PC-9 (cell line): Measurements from ENCODE around the gene FEM1C. TPM values are rescaled to one million over a fixed set of nuclear protein-coding genes. Genes with fewer than 3 reads are reported as not detected.

ENCODE experiments used
- BruUV-seq: library from RNA; stranded (reverse); fragments of 400-500 nt; replicated peaks from 2 replicates; lab custom pipeline; 2021; lab: Mats Ljungman, UMichigan
- CTCF ChIA-PET: fragments of 300-600 bp; sonication (Branson Sonifier 250); formaldehyde crosslinking; loops from one replicate; lab custom pipeline; 2022; ENCODE audit warnings: antibody characterized with exemption; lab: Charles Lee
- POLR2A ChIA-PET: fragments of 300-600 bp; sonication (Branson Sonifier 250); formaldehyde crosslinking; loops from one replicate; lab custom pipeline; 2022; ENCODE audit warnings: antibody characterized with exemption; ENCODE audit not compliant: unreplicated experiment; lab: Charles Lee
- DNase-seq, 2 experiments: peaks; one replicate each; pipeline versions ENCODE4 v3.0.0 to v3.0.0-alpha.2; 2015 to 2022; ENCODE audit warnings: mixed read lengths in 1 of 2
- H2AFZ ChIP-seq: fragments of 200-600 bp; sonication (generic); 2 replicates; pipeline ENCODE4 v1.8.1; 2017; ENCODE audit warnings: antibody characterized with exemption
- H3F3A ChIP-seq: fragments of 200-600 bp; sonication (generic); 2 replicates; pipeline ENCODE4 v1.8.1; 2017; ENCODE audit warnings: antibody characterized with exemption, mild to moderate bottlenecking, low read depth; ENCODE audit not compliant: insufficient read depth
- H3K27ac ChIP-seq: fragments of 200-600 bp; sonication (generic); 2 replicates; pipeline ENCODE4 v1.6.1; 2016; ENCODE audit warnings: mixed run types
- H3K27me3 ChIP-seq: fragments of 200-600 bp; sonication (generic); 2 replicates; pipeline ENCODE4 v1.6.1; 2016; ENCODE audit warnings: low read depth, mixed run types; ENCODE audit not compliant: insufficient read depth
- H3K36me3 ChIP-seq: fragments of 200-600 bp; sonication (generic); 2 replicates; pipeline ENCODE4 v1.6.1; 2016; ENCODE audit warnings: low read depth, mixed run types
- H3K4me1 ChIP-seq: fragments of 200-600 bp; sonication (generic); replicated peaks from 2 replicates; pipeline ENCODE4 v1.6.1; 2016; ENCODE audit warnings: mixed run types; ENCODE audit not compliant: insufficient read depth
- H3K4me2 ChIP-seq: fragments of 200-600 bp; sonication (generic); 2 replicates; pipeline ENCODE4 v1.6.1; 2017; ENCODE audit warnings: mixed run types
- H3K4me3 ChIP-seq: fragments of 200-600 bp; sonication (generic); 2 replicates; pipeline ENCODE4 v1.6.1; 2016; ENCODE audit warnings: mixed run types
- H3K79me2 ChIP-seq: fragments of 200-600 bp; sonication (generic); 2 replicates; pipeline ENCODE4 v1.6.1; 2017; ENCODE audit warnings: low read depth, mixed run types
- H3K9me2 ChIP-seq: fragments of 200-600 bp; sonication (generic); 2 replicates; pipeline ENCODE4 v1.8.1; 2017; ENCODE audit warnings: mild to moderate bottlenecking; ENCODE audit not compliant: insufficient read depth
- H3K9me3 ChIP-seq: fragments of 200-600 bp; sonication (generic); 2 replicates; pipeline ENCODE4 v1.8.1; 2016; ENCODE audit warnings: low read depth; ENCODE audit not compliant: insufficient read depth
- H4K20me1 ChIP-seq: fragments of 200-600 bp; sonication (generic); 2 replicates; pipeline ENCODE4 v1.8.1; 2017; ENCODE audit not compliant: insufficient read depth
- EZH2 ChIP-seq: fragments of 200-600 bp; sonication (generic); IDR thresholded peaks from 2 replicates; pipeline ENCODE4 v1.8.0; 2017; ENCODE audit warnings: antibody characterized with exemption, low read depth
- intact Hi-C: fragments of 100-400 bp; cut with micrococcal nuclease; formaldehyde crosslinking; loops from one replicate; pipeline ENCODE4 v1.10.0; 2022; ENCODE audit not compliant: unreplicated experiment
- total RNA-seq: library from RNA; stranded (reverse); gene quantifications from 2 replicates; pipeline ENCODE4 v1.2.3, GENCODE V29; 2021
- TF ChIP-seq, protein P1 (sequence below): fragments of 200-600 bp; sonication (generic); conservative IDR thresholded peaks from 2 replicates; pipeline ENCODE4 v1.6.1; 2017; ENCODE audit warnings: mixed run types, antibody characterized with exemption, mild to moderate bottlenecking, moderate library complexity

Gene FEM1C
- total RNA-seq, 1 experiment from 2014 or later = 15.9 TPM

DNA sequence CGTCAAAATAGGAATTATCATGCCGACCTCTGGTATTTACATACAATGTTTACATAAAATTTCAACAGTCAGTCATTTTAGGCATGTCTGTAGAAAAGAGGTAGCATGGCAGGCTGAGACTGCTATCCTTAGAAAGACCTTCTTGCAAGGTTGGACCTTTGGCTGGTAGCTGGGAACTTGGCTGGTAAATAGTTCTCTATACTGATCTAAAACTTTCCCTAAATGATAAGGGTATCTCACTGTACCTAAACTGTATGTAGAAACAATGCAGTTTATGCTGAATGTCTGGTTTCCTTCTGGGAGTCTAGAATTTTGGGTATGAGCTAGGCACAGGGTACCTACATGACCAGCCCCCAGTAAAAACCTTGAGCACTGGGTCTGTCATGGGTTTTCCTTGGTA is 18.0 kb downstream of the FEM1C start:
- Histone ChIP-seq H3K4me1 (peaks cover 10% of the 10 kb centered on the region), H4K20me1 (peaks cover 5% of the 10 kb centered on the region; the same call in 1 of the 2 replicates), H3K27me3 (no peaks in the 10 kb centered on the region), H3K27ac (no peak overlapping the region), H3K79me2 (peaks cover 78% of the 10 kb centered on the region), H3K9me3 (no peaks in the 10 kb centered on the region; the same call in 1 of the 2 replicates), H3K4me3 (no peak overlapping the region), H3K36me3 (peaks cover 62% of the 10 kb centered on the region), H3K4me2 (no peak overlapping the region), H3F3A (0 out of 2 replicates have a peak, but pooled peaks cover under 1% of the 10 kb centered on the region), H2AFZ (no peak overlapping the region), H3K9me2 (no peaks in the 10 kb centered on the region)
- intact Hi-C loops = no loop called here
- no TSS peak for BruUV-seq
- DNase-seq = no peak
- no peak for TF ChIP-seq EZH2
- TF ChIP-seq, protein P1, sequence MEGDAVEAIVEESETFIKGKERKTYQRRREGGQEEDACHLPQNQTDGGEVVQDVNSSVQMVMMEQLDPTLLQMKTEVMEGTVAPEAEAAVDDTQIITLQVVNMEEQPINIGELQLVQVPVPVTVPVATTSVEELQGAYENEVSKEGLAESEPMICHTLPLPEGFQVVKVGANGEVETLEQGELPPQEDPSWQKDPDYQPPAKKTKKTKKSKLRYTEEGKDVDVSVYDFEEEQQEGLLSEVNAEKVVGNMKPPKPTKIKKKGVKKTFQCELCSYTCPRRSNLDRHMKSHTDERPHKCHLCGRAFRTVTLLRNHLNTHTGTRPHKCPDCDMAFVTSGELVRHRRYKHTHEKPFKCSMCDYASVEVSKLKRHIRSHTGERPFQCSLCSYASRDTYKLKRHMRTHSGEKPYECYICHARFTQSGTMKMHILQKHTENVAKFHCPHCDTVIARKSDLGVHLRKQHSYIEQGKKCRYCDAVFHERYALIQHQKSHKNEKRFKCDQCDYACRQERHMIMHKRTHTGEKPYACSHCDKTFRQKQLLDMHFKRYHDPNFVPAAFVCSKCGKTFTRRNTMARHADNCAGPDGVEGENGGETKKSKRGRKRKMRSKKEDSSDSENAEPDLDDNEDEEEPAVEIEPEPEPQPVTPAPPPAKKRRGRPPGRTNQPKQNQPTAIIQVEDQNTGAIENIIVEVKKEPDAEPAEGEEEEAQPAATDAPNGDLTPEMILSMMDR = no peak
- POLR2A ChIA-PET = interaction anchor here (0.5 kb wide), 1 partner anchor 111 kb away, joined by 3 read pairs; no protein-coding TSS in a partner anchor
- CTCF ChIA-PET = no interaction called here

DNA sequence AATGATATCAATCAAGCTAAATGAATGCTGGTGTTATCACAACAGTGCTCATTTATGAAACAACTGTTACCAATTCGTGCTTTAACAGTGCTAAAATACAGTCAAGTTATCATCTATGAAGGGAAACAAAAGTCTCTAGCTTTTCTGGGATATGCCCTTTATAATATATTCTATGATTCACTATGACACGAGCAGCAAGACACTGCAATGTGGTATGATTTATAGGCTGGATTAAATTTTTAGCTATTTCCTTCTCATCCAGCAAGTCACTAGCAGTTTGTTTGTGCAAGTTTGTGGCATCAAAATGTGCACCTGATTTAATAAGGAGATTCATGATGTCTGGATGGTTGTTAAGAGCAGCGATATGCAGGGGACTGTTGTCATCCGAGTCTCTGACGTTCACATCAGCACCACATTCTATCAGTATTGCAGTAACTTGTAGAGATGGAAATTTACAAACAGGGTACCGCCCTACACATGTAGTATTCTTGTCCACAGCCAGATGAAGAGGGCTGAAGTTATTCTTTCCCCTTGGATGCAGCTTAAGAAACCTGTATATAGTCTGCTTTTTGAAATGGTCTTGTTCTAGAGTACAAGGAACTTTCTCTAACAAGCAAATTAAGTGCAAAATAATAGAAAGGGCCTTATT is 20.3 kb downstream of the FEM1C start:
- Histone ChIP-seq H3K36me3 (peaks cover 45% of the 10 kb centered on the region), H3K27me3 (no peaks in the 10 kb centered on the region), H2AFZ (no peak overlapping the region), H3K4me3 (no peak overlapping the region), H3F3A (no peaks in the 10 kb centered on the region; the same call in 1 of the 2 replicates), H3K79me2 (peaks cover 55% of the 10 kb centered on the region), H3K4me2 (no peak overlapping the region), H3K4me1 (peaks cover 5% of the 10 kb centered on the region; the same call in 1 of the 2 replicates), H4K20me1 (peaks cover 5% of the 10 kb centered on the region; the same call in 1 of the 2 replicates), H3K27ac (no peak overlapping the region), H3K9me3 (no peaks in the 10 kb centered on the region), H3K9me2 (no peaks in the 10 kb centered on the region)
- intact Hi-C loops = no loop called here
- ChIA-PET CTCF (no interaction called here), POLR2A (no interaction called here)
- TF ChIP-seq, protein P1 = no peak
- TF ChIP-seq EZH2 = no peak
- no peak for DNase-seq
- no TSS peak for BruUV-seq

DNA sequence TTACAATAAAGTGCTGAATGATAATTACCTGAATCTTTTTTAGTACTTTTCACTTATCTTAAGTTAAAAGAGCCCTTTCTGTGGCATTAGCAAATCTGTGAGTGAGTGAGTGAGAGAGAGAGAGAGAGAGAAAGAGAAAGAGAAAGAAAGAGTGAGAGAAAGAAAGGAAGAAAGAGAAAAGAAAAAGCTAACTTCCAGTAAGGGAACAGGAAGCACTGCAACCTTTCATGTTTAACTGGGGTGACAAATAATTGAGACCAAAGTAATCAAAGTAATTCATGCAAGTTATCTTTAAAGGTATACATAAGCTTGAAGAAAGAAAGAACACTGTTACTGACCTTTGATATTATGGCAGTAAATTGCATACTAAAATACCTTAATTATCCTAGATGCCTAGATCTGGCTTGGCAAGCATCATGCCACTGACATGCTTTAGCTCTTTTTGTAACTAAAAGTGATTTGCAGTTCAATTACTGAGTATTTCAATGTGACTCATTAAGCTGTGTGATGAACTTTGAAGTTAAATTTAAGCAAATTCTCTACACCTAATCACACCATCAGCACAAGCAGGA is 21.7 kb downstream of the FEM1C start:
- H3K9me3 ChIP-seq = no peaks in the 10 kb centered on the region
- H2AFZ ChIP-seq = no peak overlapping the region
- H3K9me2 ChIP-seq = no peaks in the 10 kb centered on the region
- peaks cover 41% of the 10 kb centered on the region for H3K79me2 ChIP-seq
- H3K27ac ChIP-seq = no peak overlapping the region
- peaks cover 33% of the 10 kb centered on the region for H3K36me3 ChIP-seq
- no peaks in the 10 kb centered on the region; the same call in 1 of the 2 replicates for H3F3A ChIP-seq
- no peaks in the 10 kb centered on the region for H3K27me3 ChIP-seq
- H3K4me2 ChIP-seq = no peak overlapping the region
- peaks cover 5% of the 10 kb centered on the region; the same call in 1 of the 2 replicates for H3K4me1 ChIP-seq
- no peak overlapping the region for H3K4me3 ChIP-seq
- ChIA-PET CTCF (no interaction called here), POLR2A (interaction anchor here (0.6 kb wide), 1 partner anchor 59 kb away, joined by 3 read pairs; no protein-coding TSS in a partner anchor)
- BruUV-seq = no TSS peak
- peaks cover 5% of the 10 kb centered on the region; the same call in 1 of the 2 replicates for H4K20me1 ChIP-seq
- TF ChIP-seq, protein P1 = no peak
- TF ChIP-seq EZH2 = no peak
- no peak for DNase-seq
- intact Hi-C loops = no loop called here
